Measurements from ENCODE around the gene GNAQ.

GNAQ gene

GRCh38 chr9:77726289-77726688 lies 305.3 kb downstream of the GNAQ start:
- TF ChIP-seq GATA3 (IDR thresholded peaks at IDR 0.05; ENCODE audit: low read depth, low read length) (no peak), GATA2 (IDR thresholded peaks at IDR 0.05; ENCODE audit: low read depth, low read length) (no peak)

GRCh38 chr9:77725820-77726219 lies 305.8 kb downstream of the GNAQ start:
- TF ChIP-seq GATA3 (IDR thresholded peaks at IDR 0.05; ENCODE audit: low read depth, low read length), result no peak
- no peak for TF ChIP-seq GATA2 (IDR thresholded peaks at IDR 0.05; ENCODE audit: low read depth, low read length)

- TF ChIP-seq GATA2 (IDR thresholded peaks at IDR 0.05; ENCODE audit: low read depth, low read length), result no peak
- TF ChIP-seq GATA3 (IDR thresholded peaks at IDR 0.05; ENCODE audit: low read depth, low read length), result no peak
Measured at GRCh38 chr9:77725046-77725694, 306.4 kb downstream of the GNAQ start.

- TF ChIP-seq GATA2 (IDR thresholded peaks at IDR 0.05; ENCODE audit: low read depth, low read length), result no peak
- no peak for TF ChIP-seq GATA3 (IDR thresholded peaks at IDR 0.05; ENCODE audit: low read depth, low read length)
Measured at GRCh38 chr9:77719321-77719720, 312.3 kb downstream of the GNAQ start.

GRCh38 chr9:77714077-77714549 lies 317.5 kb downstream of the GNAQ start:
- TF ChIP-seq GATA3 (IDR thresholded peaks at IDR 0.05; ENCODE audit: low read depth, low read length) (no peak), GATA2 (IDR thresholded peaks at IDR 0.05; ENCODE audit: low read depth, low read length) (no peak)

- no peak for TF ChIP-seq GATA2 (IDR thresholded peaks at IDR 0.05; ENCODE audit: low read depth, low read length)
- TF ChIP-seq GATA3 (IDR thresholded peaks at IDR 0.05; ENCODE audit: low read depth, low read length), result no peak
Measured at GRCh38 chr9:77712533-77713130, 319.0 kb downstream of the GNAQ start.

GRCh38 chr9:77710965-77711648 lies 320.5 kb downstream of the GNAQ start:
- no peak for TF ChIP-seq GATA3 (IDR thresholded peaks at IDR 0.05; ENCODE audit: low read depth, low read length)
- no peak for TF ChIP-seq GATA2 (IDR thresholded peaks at IDR 0.05; ENCODE audit: low read depth, low read length)

- no peak for TF ChIP-seq GATA2 (IDR thresholded peaks at IDR 0.05; ENCODE audit: low read depth, low read length)
- TF ChIP-seq GATA3 (IDR thresholded peaks at IDR 0.05; ENCODE audit: low read depth, low read length), result no peak
Measured at GRCh38 chr9:77710316-77710715, 321.3 kb downstream of the GNAQ start.

GRCh38 chr9:77708064-77708815 lies 323.4 kb downstream of the GNAQ start:
- TF ChIP-seq GATA3 (IDR thresholded peaks at IDR 0.05; ENCODE audit: low read depth, low read length), result no peak
- TF ChIP-seq GATA2 (IDR thresholded peaks at IDR 0.05; ENCODE audit: low read depth, low read length), result no peak

- no peak for TF ChIP-seq GATA3 (IDR thresholded peaks at IDR 0.05; ENCODE audit: low read depth, low read length)
- no peak for TF ChIP-seq GATA2 (IDR thresholded peaks at IDR 0.05; ENCODE audit: low read depth, low read length)
Measured at GRCh38 chr9:77707383-77708063, 324.1 kb downstream of the GNAQ start.

GRCh38 chr9:77705636-77706035 lies 326.0 kb downstream of the GNAQ start:
- TF ChIP-seq GATA2 (IDR thresholded peaks at IDR 0.05; ENCODE audit: low read depth, low read length) (no peak), GATA3 (IDR thresholded peaks at IDR 0.05; ENCODE audit: low read depth, low read length) (no peak)

- TF ChIP-seq GATA2 (IDR thresholded peaks at IDR 0.05; ENCODE audit: low read depth, low read length) (no peak), GATA3 (IDR thresholded peaks at IDR 0.05; ENCODE audit: low read depth, low read length) (no peak)
Measured at GRCh38 chr9:77697238-77697984, 334.2 kb downstream of the GNAQ start.

- TF ChIP-seq GATA2 (IDR thresholded peaks at IDR 0.05; ENCODE audit: low read depth, low read length), result no peak
- no peak for TF ChIP-seq GATA3 (IDR thresholded peaks at IDR 0.05; ENCODE audit: low read depth, low read length)
Measured at GRCh38 chr9:77680581-77680980, 351.0 kb downstream of the GNAQ start.

Data from SH-SY5Y (cell line).